DOHH2 (cell line): ENCODE data around the gene STK33.

Experiments
- H3F3A ChIP-seq: fragments of 200-600 bp; sonication (generic), shearing (Covaris generic); 2 replicates; pipeline ENCODE4 v1.6.0; 2016; ENCODE audit warnings: antibody characterized with exemption, mild to moderate bottlenecking; ENCODE audit not compliant: control insufficient read depth, insufficient read depth
- H3K27ac ChIP-seq: fragments of 200-600 bp; sonication (generic); 2 replicates; pipeline ENCODE4 v1.5.1; 2014; ENCODE audit warnings: low read depth, mild to moderate bottlenecking, low read length, moderate library complexity
- H3K27me3 ChIP-seq: fragments of 200-600 bp; sonication (generic); 2 replicates; pipeline ENCODE4 v1.6.1; 2014; ENCODE audit warnings: mild to moderate bottlenecking, low read length, mixed read lengths; ENCODE audit not compliant: control insufficient read depth
- H3K36me3 ChIP-seq: fragments of 200-600 bp; sonication (generic); 2 replicates; pipeline ENCODE4 v1.6.1; 2014; ENCODE audit warnings: mild to moderate bottlenecking, low read length, moderate library complexity, mixed read lengths; ENCODE audit not compliant: control insufficient read depth
- H3K4me1 ChIP-seq: fragments of 200-600 bp; sonication (generic); 2 replicates; pipeline ENCODE4 v1.6.1; 2014; ENCODE audit warnings: mild to moderate bottlenecking, low read length, mixed read lengths; ENCODE audit not compliant: control insufficient read depth
- H3K4me2 ChIP-seq: fragments of 200-600 bp; sonication (generic); 2 replicates; pipeline ENCODE4 v1.6.0; 2014; ENCODE audit warnings: mild to moderate bottlenecking, low read length, moderate library complexity
- H3K4me3 ChIP-seq: fragments of 200-600 bp; sonication (generic); 2 replicates; pipeline ENCODE4 v1.5.1; 2014; ENCODE audit warnings: mild to moderate bottlenecking, low read length, mixed read lengths
- H3K79me2 ChIP-seq: fragments of 200-600 bp; sonication (generic); 2 replicates; pipeline ENCODE4 v1.6.1; 2014; ENCODE audit warnings: mild to moderate bottlenecking, low read length, mixed read lengths; ENCODE audit not compliant: control insufficient read depth
- H3K9me2 ChIP-seq: fragments of 200-600 bp; sonication (generic); replicated peaks from 2 replicates; pipeline ENCODE4 v1.6.1; 2014; ENCODE audit warnings: mild to moderate bottlenecking, low read length, mixed read lengths; ENCODE audit not compliant: control insufficient read depth
- H3K9me3 ChIP-seq: fragments of 200-600 bp; sonication (generic); 2 replicates; pipeline ENCODE4 v1.6.1; 2014; ENCODE audit warnings: antibody characterized with exemption, low read length, mixed read lengths; ENCODE audit not compliant: control insufficient read depth, insufficient read depth
- H4K20me1 ChIP-seq: fragments of 200-600 bp; sonication (generic); 2 replicates; pipeline ENCODE4 v1.6.0; 2014; ENCODE audit warnings: low read depth, mild to moderate bottlenecking, antibody characterized with exemption, low read length, moderate library complexity; ENCODE audit not compliant: control insufficient read depth, insufficient read depth
- EZH2phosphoT487 ChIP-seq: fragments of 200-600 bp; sonication (generic); IDR thresholded peaks from 2 replicates; pipeline ENCODE4 v1.6.1; 2017; ENCODE audit warnings: borderline replicate concordance, mild to moderate bottlenecking, antibody characterized with exemption, low read length, moderate library complexity, mixed read lengths
- TF ChIP-seq, protein P1 (sequence below): fragments of 200-600 bp; sonication (generic); IDR thresholded peaks from one replicate; pipeline ENCODE4 v1.5.1; 2014; ENCODE audit warnings: antibody characterized with exemption, mild to moderate bottlenecking, low read depth, low read length; ENCODE audit not compliant: poor library complexity, severe bottlenecking

The STK33 gene

DNA sequence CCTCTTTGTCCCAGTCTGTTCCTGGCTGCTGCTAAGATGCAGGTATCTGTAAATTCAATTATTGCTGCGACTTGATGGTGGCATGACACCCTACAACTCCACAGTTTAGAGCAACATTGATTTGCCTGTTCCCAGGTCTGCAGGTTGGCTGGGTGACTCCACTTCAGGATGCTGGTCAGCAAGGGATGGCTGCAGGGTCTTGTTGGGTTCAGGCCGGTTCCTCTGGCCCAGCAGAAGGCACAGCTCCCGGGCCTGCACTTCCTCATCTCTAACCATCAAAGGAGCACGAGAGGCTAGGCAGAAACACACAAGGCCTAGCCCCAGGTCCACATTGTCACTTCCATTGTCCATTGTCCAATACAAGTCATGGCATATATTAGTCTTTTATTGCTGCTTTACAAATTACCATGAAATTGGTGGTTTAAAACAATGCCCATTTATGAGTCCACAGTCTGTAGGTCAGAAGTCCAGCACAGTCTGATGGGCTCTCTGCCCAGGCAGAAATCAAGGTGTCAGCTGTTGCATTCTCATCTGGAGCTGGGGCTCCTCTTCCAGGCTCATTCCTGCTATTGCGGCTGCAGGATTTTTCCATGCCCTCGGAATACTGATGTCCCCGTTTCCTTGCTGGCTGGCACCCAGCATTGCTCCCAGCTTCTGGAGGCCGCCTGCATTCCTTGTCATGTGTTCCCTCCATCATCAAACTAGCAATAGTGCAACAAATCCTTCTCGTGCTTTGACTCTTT lies 233.8 kb downstream of the STK33 start:
- Histone ChIP-seq H3K4me3 (no peak overlapping the region), H3K4me2 (no peak overlapping the region), H3K79me2 (no peaks in the 10 kb centered on the region), H3K9me3 (no peaks in the 10 kb centered on the region), H3K36me3 (no peaks in the 10 kb centered on the region), H3K4me1 (no peaks in the 10 kb centered on the region), H3K27me3 (peaks cover 3% of the 10 kb centered on the region), H4K20me1 (no peaks in the 10 kb centered on the region), H3K27ac (no peak overlapping the region), H3F3A (no peaks in the 10 kb centered on the region), H3K9me2 (no peaks in the 10 kb centered on the region)
- no peak for TF ChIP-seq EZH2phosphoT487
- TF ChIP-seq, protein P1, sequence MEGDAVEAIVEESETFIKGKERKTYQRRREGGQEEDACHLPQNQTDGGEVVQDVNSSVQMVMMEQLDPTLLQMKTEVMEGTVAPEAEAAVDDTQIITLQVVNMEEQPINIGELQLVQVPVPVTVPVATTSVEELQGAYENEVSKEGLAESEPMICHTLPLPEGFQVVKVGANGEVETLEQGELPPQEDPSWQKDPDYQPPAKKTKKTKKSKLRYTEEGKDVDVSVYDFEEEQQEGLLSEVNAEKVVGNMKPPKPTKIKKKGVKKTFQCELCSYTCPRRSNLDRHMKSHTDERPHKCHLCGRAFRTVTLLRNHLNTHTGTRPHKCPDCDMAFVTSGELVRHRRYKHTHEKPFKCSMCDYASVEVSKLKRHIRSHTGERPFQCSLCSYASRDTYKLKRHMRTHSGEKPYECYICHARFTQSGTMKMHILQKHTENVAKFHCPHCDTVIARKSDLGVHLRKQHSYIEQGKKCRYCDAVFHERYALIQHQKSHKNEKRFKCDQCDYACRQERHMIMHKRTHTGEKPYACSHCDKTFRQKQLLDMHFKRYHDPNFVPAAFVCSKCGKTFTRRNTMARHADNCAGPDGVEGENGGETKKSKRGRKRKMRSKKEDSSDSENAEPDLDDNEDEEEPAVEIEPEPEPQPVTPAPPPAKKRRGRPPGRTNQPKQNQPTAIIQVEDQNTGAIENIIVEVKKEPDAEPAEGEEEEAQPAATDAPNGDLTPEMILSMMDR = no peak

DNA sequence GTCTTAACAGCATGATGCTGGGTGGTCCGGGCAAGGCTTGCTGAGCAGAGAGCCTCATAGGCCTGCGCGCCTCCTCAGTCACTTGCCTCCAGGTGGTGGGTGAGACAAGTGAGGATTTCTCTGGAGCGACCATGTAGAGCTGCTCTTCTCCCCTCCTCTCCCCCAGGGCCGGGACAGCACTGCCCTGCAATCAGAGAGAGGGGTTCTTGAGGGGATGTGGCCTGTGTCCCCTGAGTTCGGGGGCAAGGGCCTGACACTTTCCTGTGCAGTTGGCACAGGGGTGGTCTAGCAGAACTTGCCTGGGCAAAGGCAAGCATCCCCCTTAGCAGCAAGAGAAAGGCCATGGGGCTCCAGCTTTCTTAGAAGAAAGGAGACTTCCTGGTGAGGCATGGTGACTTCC lies 234.5 kb downstream of the STK33 start:
- Histone ChIP-seq H4K20me1 (no peaks in the 10 kb centered on the region), H3K27me3 (peaks cover 11% of the 10 kb centered on the region)

DNA sequence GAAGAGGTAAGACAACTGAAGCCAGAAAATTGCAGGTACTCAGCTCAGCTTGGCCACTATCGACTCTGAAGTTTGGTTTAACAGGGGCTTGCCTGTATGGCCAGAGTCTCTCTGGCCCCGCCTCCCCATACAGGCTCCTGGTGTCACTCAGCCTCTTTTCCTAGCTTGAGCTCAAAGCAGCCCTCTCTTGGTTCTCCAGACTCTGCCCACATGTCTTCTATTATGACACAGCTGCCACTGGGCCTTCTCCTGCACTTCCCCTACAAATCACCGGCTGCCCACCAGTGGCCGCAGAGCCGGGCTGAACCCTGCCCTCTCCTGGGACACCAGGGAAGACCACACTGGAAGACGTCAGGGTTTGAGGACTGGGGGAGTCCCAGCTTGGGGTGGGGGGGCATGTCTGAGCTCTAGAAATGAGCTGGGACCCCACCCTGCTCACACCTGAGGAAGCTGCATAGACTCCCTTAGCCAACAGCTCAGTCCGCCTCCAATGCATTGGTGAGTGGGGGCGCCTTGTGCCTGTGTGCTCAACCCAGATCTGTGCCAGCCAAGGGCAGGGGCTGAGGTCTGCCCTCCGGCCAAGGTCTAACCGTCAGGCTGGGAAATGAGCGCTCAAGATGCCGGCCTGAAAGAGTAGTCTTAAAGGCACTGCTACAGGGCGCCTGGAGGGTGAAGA lies 236.0 kb downstream of the STK33 start:
- TF ChIP-seq, protein P1 = no peak
- no peak for TF ChIP-seq EZH2phosphoT487
- no peaks in the 10 kb centered on the region for H3K36me3 ChIP-seq
- no peaks in the 10 kb centered on the region for H3K9me2 ChIP-seq
- H3K79me2 ChIP-seq = no peaks in the 10 kb centered on the region
- no peaks in the 10 kb centered on the region for H3K9me3 ChIP-seq
- H3K4me2 ChIP-seq = no peak overlapping the region
- H4K20me1 ChIP-seq = no peaks in the 10 kb centered on the region
- H3K27me3 ChIP-seq = peaks cover 26% of the 10 kb centered on the region
- no peak overlapping the region for H3K27ac ChIP-seq
- H3K4me1 ChIP-seq = no peaks in the 10 kb centered on the region
- H3K4me3 ChIP-seq = no peak overlapping the region
- H3F3A ChIP-seq = no peaks in the 10 kb centered on the region

More for the DNA sequence above, 234.5 kb downstream of the STK33 start:
- H3K4me1 ChIP-seq = no peaks in the 10 kb centered on the region
- no peak overlapping the region for H3K4me3 ChIP-seq
- no peaks in the 10 kb centered on the region for H3K36me3 ChIP-seq
- H3K27ac ChIP-seq = no peak overlapping the region
- H3K9me3 ChIP-seq = no peaks in the 10 kb centered on the region
- H3K4me2 ChIP-seq = no peak overlapping the region
- TF ChIP-seq EZH2phosphoT487 = no peak
- TF ChIP-seq, protein P1 = no peak
- no peaks in the 10 kb centered on the region for H3K79me2 ChIP-seq
- no peaks in the 10 kb centered on the region for H3K9me2 ChIP-seq
- no peaks in the 10 kb centered on the region for H3F3A ChIP-seq
